ENCODE data around the gene FAIM2.

DNA sequence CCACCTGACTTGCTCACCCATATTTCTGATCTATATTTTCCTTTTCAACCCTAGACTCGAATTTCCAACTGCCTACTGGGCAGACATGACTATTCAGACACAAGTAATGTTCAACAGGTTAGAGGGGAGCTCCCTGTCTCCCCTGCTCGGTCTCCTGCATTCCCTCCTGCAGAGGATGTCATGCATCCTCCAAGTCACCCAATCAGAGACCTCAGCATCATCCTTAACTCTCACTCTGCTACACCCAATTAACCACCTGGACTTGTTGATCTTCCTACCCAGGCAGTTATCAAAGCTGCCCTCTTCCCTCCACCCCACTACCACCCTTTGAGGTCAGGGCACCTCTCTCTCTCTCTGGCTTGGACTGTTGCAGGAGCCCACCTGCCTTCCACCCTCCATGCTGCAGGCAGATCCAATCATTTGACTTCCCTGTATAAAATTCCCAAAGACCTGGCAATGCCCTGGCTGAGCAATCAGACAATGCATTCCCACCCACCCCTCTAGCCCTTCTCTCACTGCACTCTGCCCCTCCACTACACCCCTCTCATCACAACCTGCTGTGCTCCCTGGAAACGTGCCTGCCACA is 10.9 kb downstream of the FAIM2 start:
- TF ChIP-seq, protein P1, sequence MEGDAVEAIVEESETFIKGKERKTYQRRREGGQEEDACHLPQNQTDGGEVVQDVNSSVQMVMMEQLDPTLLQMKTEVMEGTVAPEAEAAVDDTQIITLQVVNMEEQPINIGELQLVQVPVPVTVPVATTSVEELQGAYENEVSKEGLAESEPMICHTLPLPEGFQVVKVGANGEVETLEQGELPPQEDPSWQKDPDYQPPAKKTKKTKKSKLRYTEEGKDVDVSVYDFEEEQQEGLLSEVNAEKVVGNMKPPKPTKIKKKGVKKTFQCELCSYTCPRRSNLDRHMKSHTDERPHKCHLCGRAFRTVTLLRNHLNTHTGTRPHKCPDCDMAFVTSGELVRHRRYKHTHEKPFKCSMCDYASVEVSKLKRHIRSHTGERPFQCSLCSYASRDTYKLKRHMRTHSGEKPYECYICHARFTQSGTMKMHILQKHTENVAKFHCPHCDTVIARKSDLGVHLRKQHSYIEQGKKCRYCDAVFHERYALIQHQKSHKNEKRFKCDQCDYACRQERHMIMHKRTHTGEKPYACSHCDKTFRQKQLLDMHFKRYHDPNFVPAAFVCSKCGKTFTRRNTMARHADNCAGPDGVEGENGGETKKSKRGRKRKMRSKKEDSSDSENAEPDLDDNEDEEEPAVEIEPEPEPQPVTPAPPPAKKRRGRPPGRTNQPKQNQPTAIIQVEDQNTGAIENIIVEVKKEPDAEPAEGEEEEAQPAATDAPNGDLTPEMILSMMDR (conservative IDR thresholded peaks at IDR 0.05 in 1 of 2, IDR thresholded peaks at IDR 0.05 in 1 of 2; ENCODE audit: extremely low read depth in 1 of 2, insufficient read depth in 1 of 2, low read depth in 1 of 2, low read length in 2 of 2), result no peak
- TF ChIP-seq EZH2 (IDR thresholded peaks at IDR 0.05; ENCODE audit: borderline replicate concordance, low read length), result no peak
